GM12878 (cell line): ENCODE data around the gene FASTK. TPM values are rescaled to one million over a fixed set of nuclear protein-coding genes. Genes with fewer than 3 reads are reported as not detected.

Source experiments
- ATAC-seq: fragments of 200-7000 bp; cut with Tn5 transposase; 3 replicates; pipeline ENCODE4 v1.9.1; 2020; ENCODE audit warnings: mild to moderate bottlenecking, moderate library complexity
- BruUV-seq: library from RNA; stranded (reverse); fragments of 400-500 nt; replicated peaks from 2 replicates; lab custom pipeline; 2021; lab: Mats Ljungman, UMichigan
- CTCF ChIA-PET: fragments of 300-600 bp; sonication (Branson Sonifier 250); formaldehyde crosslinking; extraction: SDS; loops from one replicate; lab custom pipeline; 2021; ENCODE audit warnings: inconsistent platforms; lab: Yijun Ruan, JAX
- POLR2A ChIA-PET: fragments of 350-600 bp; formaldehyde crosslinking; extraction: SDS; loops from one replicate; lab custom pipeline; 2021; ENCODE audit warnings: inconsistent platforms; lab: Charles Lee
- RAD21 ChIA-PET: fragments of 300-600 bp; sonication (Branson Sonifier 250); formaldehyde crosslinking; loops from one replicate; lab custom pipeline; 2023; ENCODE audit warnings: antibody characterized with exemption; ENCODE audit not compliant: unreplicated experiment; lab: Charles Lee
- SMC1A ChIA-PET: fragments of 300-600 bp; sonication (Branson Sonifier 250); formaldehyde crosslinking; loops from one replicate; lab custom pipeline; 2023; ENCODE audit not compliant: unreplicated experiment, uncharacterized antibody; lab: Charles Lee
- DNase-seq: peaks from one replicate; pipeline ENCODE4 v3.0.0-alpha.2; 2011; ENCODE audit warnings: low read depth, low spot score
- FAIRE-seq: peaks from 3 replicates; lab custom pipeline; 2011; peaks lifted over from hg19 to GRCh38; lab: Jason Lieb, UNC
- H2AFZ ChIP-seq: 2 replicates; pipeline ENCODE4 v1.6.0; 2011; ENCODE audit warnings: low read depth, low read length, control low read depth; ENCODE audit not compliant: control insufficient read depth
- H3K27ac ChIP-seq: 2 replicates; pipeline ENCODE4 v1.5.1; 2011; ENCODE audit warnings: control low read depth; ENCODE audit not compliant: control insufficient read depth, insufficient read depth
- H3K27me3 ChIP-seq, 2 experiments: replicated peaks in 1 of 2; 2 replicates each; pipeline versions ENCODE4 v1.6.0 to v1.6.1; 2011; ENCODE audit warnings: low read length in 1 of 2; ENCODE audit not compliant: control insufficient read depth in 2 of 2, insufficient read depth in 2 of 2
- H3K36me3 ChIP-seq, 2 experiments: 2 replicates each; pipeline ENCODE4 v1.5.1; 2011; ENCODE audit warnings: low read length in 1 of 2; ENCODE audit not compliant: control insufficient read depth in 2 of 2, insufficient read depth in 2 of 2
- H3K4me1 ChIP-seq: 2 replicates; pipeline ENCODE4 v1.6.1; 2011; ENCODE audit warnings: mild to moderate bottlenecking, low read length, moderate library complexity, mixed read lengths; ENCODE audit not compliant: control insufficient read depth, insufficient read depth
- H3K4me2 ChIP-seq: 2 replicates; pipeline ENCODE4 v1.6.0; 2011; ENCODE audit warnings: control low read depth; ENCODE audit not compliant: control insufficient read depth, insufficient read depth
- H3K4me3 ChIP-seq: fragments of 200-600 bp; sonication (generic); 2 replicates; pipeline ENCODE4 v1.5.1; 2016
- H3K79me2 ChIP-seq: 2 replicates; pipeline ENCODE4 v1.6.0; 2011; ENCODE audit warnings: low read length; ENCODE audit not compliant: control insufficient read depth, insufficient read depth
- H3K9ac ChIP-seq: 2 replicates; pipeline ENCODE4 v1.8.0; 2011; ENCODE audit warnings: low read length, control low read depth, mixed read lengths; ENCODE audit not compliant: control insufficient read depth, insufficient read depth
- H3K9me3 ChIP-seq: replicated peaks from 3 replicates; pipeline ENCODE4 v1.5.1; 2011; ENCODE audit warnings: mild to moderate bottlenecking, low read length; ENCODE audit not compliant: control insufficient read depth, insufficient read depth
- H4K20me1 ChIP-seq: 2 replicates; pipeline ENCODE4 v1.6.0; 2011; ENCODE audit not compliant: control insufficient read depth, insufficient read depth
- CEBPB ChIP-seq, 2 experiments: fragments of 150-350 bp in 1 of 2; IDR thresholded peaks; 2 replicates each; pipeline ENCODE4 v1.6.1; 2012 to 2014; ENCODE audit warnings: low read depth in 2 of 2, low read length in 2 of 2, borderline replicate concordance in 1 of 2, inconsistent platforms in 1 of 2
- CREB1 ChIP-seq: IDR thresholded peaks from 2 replicates; pipeline ENCODE4 v1.6.1; 2012; ENCODE audit warnings: low read depth, mild to moderate bottlenecking, inconsistent platforms
- CTCF ChIP-seq, 3 experiments: IDR thresholded peaks in 2 of 3; conservative IDR thresholded peaks in 1 of 3; 2 replicates each; pipeline ENCODE4 v1.5.1; 2011; ENCODE audit warnings: low read depth in 3 of 3, low read length in 3 of 3, mild to moderate bottlenecking in 3 of 3, control low read depth in 2 of 3, moderate library complexity in 2 of 3, inconsistent platforms in 1 of 3, mixed read lengths in 1 of 3; ENCODE audit not compliant: control insufficient read depth in 2 of 3, insufficient read depth in 1 of 3; ENCODE audit errors: extremely low read depth in 1 of 3
- GABPA ChIP-seq: IDR thresholded peaks from 2 replicates; pipeline ENCODE4 v1.6.1; 2014; ENCODE audit warnings: antibody characterized with exemption, low read depth, mild to moderate bottlenecking, inconsistent platforms
- HDAC2 ChIP-seq: fragments of 200-600 bp; sonication (generic); IDR thresholded peaks from 2 replicates; pipeline ENCODE4 v1.6.1; 2017
- MTA2 ChIP-seq: fragments of 450-650 bp; IDR thresholded peaks from 2 replicates; pipeline ENCODE4 v1.6.1; 2016; ENCODE audit warnings: low read depth, mild to moderate bottlenecking, moderate library complexity
- NBN ChIP-seq: fragments of 450-650 bp; IDR thresholded peaks from 2 replicates; pipeline ENCODE4 v1.6.1; 2016
- POLR2A ChIP-seq: IDR thresholded peaks from 2 replicates; pipeline ENCODE4 v1.6.1; 2011; ENCODE audit warnings: low read depth, mild to moderate bottlenecking, low read length
- POLR2AphosphoS2 ChIP-seq: IDR thresholded peaks from 2 replicates; pipeline ENCODE4 v1.6.1; 2011; ENCODE audit warnings: low read depth, mild to moderate bottlenecking, low read length, improper control_type of control experiment, moderate library complexity
- POLR2AphosphoS5 ChIP-seq: IDR thresholded peaks from 2 replicates; pipeline ENCODE4 v1.6.1; 2011; ENCODE audit warnings: mild to moderate bottlenecking, low read length, inconsistent platforms
- RB1 ChIP-seq: fragments of 450-650 bp; formaldehyde crosslinking; IDR thresholded peaks from 2 replicates; pipeline ENCODE4 v1.6.1; 2017; ENCODE audit warnings: mild to moderate bottlenecking, borderline replicate concordance
- RBBP5 ChIP-seq: fragments of 200-600 bp; sonication (generic); conservative IDR thresholded peaks from 2 replicates; pipeline ENCODE4 v1.6.1; 2016
- RCOR1 ChIP-seq: conservative IDR thresholded peaks from 2 replicates; pipeline ENCODE4 v1.6.1; 2012; ENCODE audit warnings: low read depth, low read length, improper control_type of control experiment
- SKIL ChIP-seq: fragments of 450-650 bp; IDR thresholded peaks from 2 replicates; pipeline ENCODE4 v1.6.1; 2017; ENCODE audit warnings: mild to moderate bottlenecking, low read depth, inconsistent platforms; ENCODE audit not compliant: poor library complexity, severe bottlenecking
- SMC3 ChIP-seq: IDR thresholded peaks from 2 replicates; pipeline ENCODE4 v1.6.1; 2011; ENCODE audit warnings: low read length, improper control_type of control experiment, borderline replicate concordance
- SUZ12 ChIP-seq: fragments of 200-600 bp; sonication (generic); IDR thresholded peaks from one replicate; pipeline ENCODE4 v1.6.1; 2018; ENCODE audit warnings: antibody characterized with exemption, mild to moderate bottlenecking; ENCODE audit not compliant: unreplicated experiment
- ZBTB33 ChIP-seq: fragments of 450-650 bp; IDR thresholded peaks from 2 replicates; pipeline ENCODE4 v1.6.1; 2017; ENCODE audit warnings: mild to moderate bottlenecking
- WGBS: methylation state at CpG from one replicate; pipeline ENCODE4 v1.1.6; 2016; ENCODE audit warnings: low lambda C conversion rate; ENCODE audit not compliant: insufficient replicate concordance, insufficient coverage; ENCODE audit errors: missing lambda C conversion rate; 5-methylcytosine and 5-hydroxymethylcytosine counted together
- in situ Hi-C: fragments of 300-500 bp; cut with MboI; formaldehyde crosslinking; loops from 9 replicates; pipeline ENCODE4 v1.14.3; 2018; ENCODE audit warnings: mixed read lengths
- intact Hi-C: fragments of 100-400 bp; cut with micrococcal nuclease; formaldehyde crosslinking; loops from one replicate; pipeline ENCODE4 v1.14.2; 2022; ENCODE audit not compliant: unreplicated experiment
- polyA plus RNA-seq, 11 experiments: library from polyadenylated mRNA; depleted of rRNA in 4 of 11; unstranded in 6 of 11; stranded (reverse) in 5 of 11; fragments of >200 nt; fragmentation: Nextera tagmentation in 4 of 11; fragmentation: Illumina TruSeq in 1 of 11; extraction: Ambion mirVana in 4 of 11; extraction: Trizol in 1 of 11; gene quantifications; 1 replicate in 1 of 11; 2 replicates in 10 of 11; pipeline versions ENCODE4 v1.2.1 to v1.2.3, GENCODE V29; 2011 to 2016; ENCODE audit warnings: inconsistent platforms in 2 of 11, missing spikeins in 2 of 11, low read depth in 1 of 11
- total RNA-seq, 4 experiments: library from RNA; depleted of rRNA in 3 of 4; stranded (reverse); fragments of >200 nt in 3 of 4; fragmentation: Illumina TruSeq in 1 of 4; extraction: Trizol in 1 of 4; gene quantifications; 2 replicates each; pipeline versions ENCODE4 v1.2.1 to v1.2.3, GENCODE V29; 2013 to 2021

FASTK gene
- total and polyA plus RNA-seq, 10 of the 15 experiments (the other 5 are each of a cell fraction or from before 2014, with no cell fraction given): 0.19 to 102 (median 54.5) TPM

- ATAC-seq (no peak), FAIRE-seq (no peak), DNase-seq (no peak)
- H3K9me3 ChIP-seq: no peaks in the 10 kb centered on the region
- no peak overlapping the region for H2AFZ ChIP-seq
- H3K79me2 ChIP-seq: peaks cover 29% of the 10 kb centered on the region
- H3K27ac ChIP-seq: no peak overlapping the region
- intact Hi-C loops (no loop called here), in situ Hi-C loops (no loop called here)
- ChIA-PET SMC1A (no interaction called here), POLR2A (no interaction called here), RAD21 (interaction anchor here (0.8 kb wide), 1 partner anchor 114 kb away, joined by 3 read pairs; no protein-coding TSS in a partner anchor), CTCF (interaction anchor here (0.6 kb wide), 1 partner anchor 16 kb away, joined by 4 read pairs; no protein-coding TSS in a partner anchor)
- TF ChIP-seq ZBTB33 (0 out of 2 replicates have a peak, but pooled peaks have one; percentile 28), CEBPB (IDR thresholded peaks at IDR 0.05; ENCODE audit: borderline replicate concordance in 1 of 2, low read depth in 2 of 2, low read length in 2 of 2) (no peak), POLR2AphosphoS2 (0 out of 2 replicates have a peak, but pooled peaks have one; percentile 20), GABPA (no peak), POLR2A (peak; percentile 65), CTCF (IDR thresholded peaks at IDR 0.05 in 2 of 3, conservative IDR thresholded peaks at IDR 0.05 in 1 of 3; ENCODE audit: control insufficient read depth in 2 of 3, extremely low read depth in 1 of 3, insufficient read depth in 1 of 3, low read depth in 3 of 3, low read length in 3 of 3) (peak in 1 of 3 experiments; percentile 35; a peak in 1 of 6 replicates), RCOR1 (no peak), SKIL (no peak), RBBP5 (no peak), MTA2 (no peak), RB1 (no peak), SUZ12 (no peak), POLR2AphosphoS5 (peak; percentile 38; the same call in 1 of the 2 replicates), SMC3 (no peak), CREB1 (no peak), HDAC2 (no peak), NBN (no peak)
- no TSS peak for BruUV-seq
- H3K36me3 ChIP-seq: peaks cover 0 to 17% of the 10 kb centered on the region in 2 experiments; a peak in 3 of 4 replicates
- no peaks in the 10 kb centered on the region for H3K27me3 ChIP-seq
- no peaks in the 10 kb centered on the region; the same call in 1 of the 2 replicates for H4K20me1 ChIP-seq
- no peak overlapping the region for H3K4me3 ChIP-seq
- H3K4me1 ChIP-seq: peaks cover 15% of the 10 kb centered on the region
- no peak overlapping the region for H3K4me2 ChIP-seq
- WGBS: 91% methylated on average over 33 of the region's 33 CpGs
- no peak overlapping the region for H3K9ac ChIP-seq
Observed at GRCh38 chr7:151076863-151077704, 3.5 kb downstream of the FASTK start.
